HG03439 (cell line): ENCODE results near the gene TTC17.
"Not testable (repeated sequence)": the region's sequence is repeated elsewhere in the genome, so short reads cannot be mapped to it uniquely, and the experiment has no call there.

ENCODE experiments used
- ATAC-seq: cut with Tn5 transposase; IDR thresholded peaks from one replicate; pipeline ENCODE4 v1.9.1; 2021; ENCODE audit warnings: mild to moderate bottlenecking, moderate library complexity; ENCODE audit not compliant: unreplicated experiment

The TTC17 gene

GRCh38 chr11:43358801-43359421, at the start of gene TTC17:
Gene TTC17, plus strand, starts transcription at chr11:43358920. Its CDS starts 35 bp downstream, at chr11:43358955.
- peak; percentile 96 for ATAC-seq

GRCh38 chr11:43311791-43312607, 46.7 kb upstream of the TTC17 start, which contains the start of gene API5:
Gene API5, plus strand, starts transcription at chr11:43311996. Its CDS starts 132 bp downstream, at chr11:43312128.
- peak; percentile 99 for ATAC-seq

- ATAC-seq, result no peak
Observed at GRCh38 chr11:43315966-43316365, 42.8 kb upstream of the TTC17 start.

GRCh38 chr11:43316451-43316850, 42.3 kb upstream of the TTC17 start:
- ATAC-seq, result no peak

GRCh38 chr11:43327987-43328386, 30.7 kb upstream of the TTC17 start:
- ATAC-seq, result no peak

- no peak for ATAC-seq
Observed at GRCh38 chr11:43328482-43328881, 30.2 kb upstream of the TTC17 start.

- no peak for ATAC-seq
Observed at GRCh38 chr11:43341159-43341558, 17.6 kb upstream of the TTC17 start.

- not testable (repeated sequence) for ATAC-seq
Observed at GRCh38 chr11:43351426-43351825, 7.3 kb upstream of the TTC17 start.

GRCh38 chr11:43354311-43354710, 4.4 kb upstream of the TTC17 start:
- no peak for ATAC-seq

GRCh38 chr11:43356336-43356735, 2.4 kb upstream of the TTC17 start:
- ATAC-seq, result no peak

GRCh38 chr11:43358279-43358800, 380 bp upstream of the TTC17 start:
- ATAC-seq, result no peak

- ATAC-seq, result peak; percentile 49
Observed at GRCh38 chr11:43359422-43359818, 700 bp downstream of the TTC17 start.

- no peak for ATAC-seq
Observed at GRCh38 chr11:43360361-43361032, 1.8 kb downstream of the TTC17 start.

- ATAC-seq, result no peak
Observed at GRCh38 chr11:43366677-43367076, 8.0 kb downstream of the TTC17 start.

- no peak for ATAC-seq
Observed at GRCh38 chr11:43367382-43368178, 8.9 kb downstream of the TTC17 start.

- no peak for ATAC-seq
Observed at GRCh38 chr11:43376065-43376464, 17.3 kb downstream of the TTC17 start.

- no peak for ATAC-seq
Observed at GRCh38 chr11:43376594-43376993, 17.9 kb downstream of the TTC17 start.

- ATAC-seq, result no peak
Observed at GRCh38 chr11:43377389-43377788, 18.7 kb downstream of the TTC17 start.

- ATAC-seq, result no peak
Observed at GRCh38 chr11:43378897-43379296, 20.2 kb downstream of the TTC17 start.

GRCh38 chr11:43381802-43382201, 23.1 kb downstream of the TTC17 start:
- ATAC-seq, result no peak

GRCh38 chr11:43382614-43383013, 23.9 kb downstream of the TTC17 start:
- no peak for ATAC-seq
